ENCODE data around the gene PDE4A.

PDE4A gene

DNA sequence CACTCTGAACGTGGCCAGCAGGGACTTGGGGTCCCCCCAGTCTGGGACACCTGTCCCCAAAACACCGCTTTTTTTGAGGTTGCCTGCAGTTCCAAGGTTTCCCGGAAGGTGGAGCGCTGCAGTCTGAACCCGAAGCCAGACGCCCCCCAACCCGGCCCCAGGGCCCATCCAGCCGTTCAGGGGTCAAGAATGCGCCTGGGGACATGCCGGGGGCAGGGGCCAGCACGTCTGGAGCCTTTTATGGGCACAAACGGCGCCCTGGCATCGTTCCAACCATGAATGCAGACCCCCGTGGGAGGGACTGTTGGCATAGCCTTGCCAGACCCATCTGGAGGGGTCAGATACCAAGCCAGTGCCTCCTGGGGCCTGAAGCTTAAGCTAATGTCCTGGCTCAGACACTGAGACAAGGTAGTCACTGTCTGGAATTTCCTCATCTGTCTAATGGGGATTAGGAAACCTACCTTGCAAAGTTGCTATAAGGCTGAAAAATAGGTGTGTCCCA, 90.0 kb downstream of the PDE4A start:
- DNase-seq (ENCODE audit: low read depth), result no peak

DNA sequence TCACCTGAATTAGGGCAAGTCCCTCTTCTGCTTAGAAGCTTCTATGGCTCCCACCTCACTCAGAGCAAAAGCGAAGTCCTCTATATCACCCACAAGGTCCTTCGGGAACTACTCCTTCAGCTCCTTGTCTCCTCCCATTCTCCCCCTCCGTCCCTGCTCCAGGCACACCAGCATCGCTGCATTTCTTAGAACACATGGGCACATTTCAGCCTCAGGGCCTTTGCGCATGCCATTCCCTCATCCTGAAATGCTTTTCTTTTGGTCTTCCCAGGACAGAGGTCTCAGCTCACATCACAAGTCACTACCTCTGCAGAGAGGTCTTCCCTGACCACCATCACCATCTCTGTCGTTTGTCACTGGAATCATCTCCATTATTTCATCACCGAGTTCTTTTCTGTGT, 92.9 kb downstream of the PDE4A start:
- DNase-seq (ENCODE audit: low read depth), result no peak

DNA sequence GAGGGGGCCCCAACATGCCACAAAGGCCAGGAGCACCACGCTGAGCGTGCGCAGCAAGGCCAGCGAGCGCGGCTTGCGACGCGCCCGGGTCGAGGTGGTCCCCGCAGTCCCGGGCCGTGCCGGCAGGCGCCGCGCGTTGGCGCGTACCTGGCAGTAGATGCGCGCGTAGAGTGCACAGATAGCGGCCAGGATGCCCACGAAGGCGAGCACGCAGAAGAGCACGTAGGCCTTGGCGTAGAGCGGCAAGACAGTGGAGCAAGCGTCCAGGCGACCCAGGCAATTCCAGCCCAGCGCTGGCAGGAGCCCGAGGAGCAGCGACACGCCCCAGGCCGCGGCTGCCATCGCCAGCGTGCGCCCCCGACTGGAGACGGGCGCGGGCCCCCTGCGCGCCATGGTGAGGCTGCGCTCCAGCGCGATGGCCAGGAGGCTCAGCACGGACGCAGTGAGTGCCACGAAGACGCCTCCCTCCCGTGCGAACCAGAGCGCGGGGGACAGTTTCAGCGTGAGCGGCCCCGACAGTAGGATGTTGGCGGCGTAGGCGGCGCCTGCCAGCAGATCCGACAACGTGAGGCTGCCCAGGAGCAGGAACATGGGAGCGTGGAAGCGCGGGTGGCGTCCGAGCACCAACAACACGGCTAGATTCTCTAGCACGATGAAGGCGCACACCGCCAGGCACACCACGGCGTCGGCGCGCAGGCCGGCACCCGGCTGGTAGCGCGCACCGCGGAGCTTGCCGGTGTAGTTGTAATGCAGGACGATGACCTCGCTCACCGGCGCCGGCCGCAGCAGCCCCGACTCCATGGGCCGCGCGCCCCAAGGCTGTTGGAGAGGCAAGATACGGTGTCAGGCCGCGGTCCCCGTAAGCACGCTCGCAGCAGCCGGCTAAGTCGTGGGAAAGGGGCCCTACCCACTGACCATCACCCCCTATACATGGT, 94.1 kb downstream of the PDE4A start:
- no peak for DNase-seq (ENCODE audit: low read depth)

DNA sequence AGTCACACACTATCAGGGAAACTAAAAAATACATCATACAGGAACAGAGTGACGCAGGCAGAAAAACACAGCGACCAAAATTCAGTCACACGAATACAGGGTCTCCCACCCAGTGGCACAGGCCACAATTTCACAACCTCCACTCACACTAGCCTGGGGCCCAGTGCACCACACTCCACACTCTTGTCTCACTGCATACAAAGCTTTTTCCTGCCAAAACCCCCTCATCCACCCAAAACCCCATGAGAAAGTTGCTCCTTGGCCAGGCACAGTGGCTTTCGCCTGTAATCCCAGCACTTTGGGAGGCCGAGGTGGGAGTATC, 95.7 kb downstream of the PDE4A start:
- DNase-seq (ENCODE audit: low read depth), result no peak

DNA sequence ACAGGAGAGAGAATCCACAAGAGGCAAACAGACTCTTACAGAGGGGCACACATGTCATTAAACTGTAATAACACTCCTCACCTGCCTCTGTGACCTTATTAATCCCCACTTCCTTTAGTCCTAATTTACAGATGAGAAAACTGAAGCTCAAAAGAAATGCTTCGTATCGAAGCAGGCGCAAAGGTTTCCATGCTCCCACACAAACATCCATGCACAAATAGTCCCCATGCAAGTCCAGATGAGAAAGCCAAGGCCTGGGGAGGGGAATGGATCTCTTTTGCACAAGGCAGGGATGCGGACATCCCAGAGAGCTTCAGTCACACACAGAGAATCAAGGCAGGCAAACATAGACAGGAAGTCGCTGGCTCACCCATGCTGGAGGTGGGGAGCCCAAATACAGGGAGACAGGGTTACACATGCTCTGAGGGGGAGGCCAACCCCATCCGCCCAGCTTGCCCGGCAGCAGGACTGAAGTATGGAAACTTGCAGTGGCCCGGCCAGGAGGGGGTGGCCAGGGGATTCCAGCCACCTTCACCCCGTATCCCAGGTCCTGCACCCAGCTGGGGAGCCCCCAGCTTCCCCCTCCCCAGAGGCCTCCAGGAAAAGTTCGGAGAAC, 96.4 kb downstream of the PDE4A start:
- no peak for DNase-seq (ENCODE audit: low read depth)

DNA sequence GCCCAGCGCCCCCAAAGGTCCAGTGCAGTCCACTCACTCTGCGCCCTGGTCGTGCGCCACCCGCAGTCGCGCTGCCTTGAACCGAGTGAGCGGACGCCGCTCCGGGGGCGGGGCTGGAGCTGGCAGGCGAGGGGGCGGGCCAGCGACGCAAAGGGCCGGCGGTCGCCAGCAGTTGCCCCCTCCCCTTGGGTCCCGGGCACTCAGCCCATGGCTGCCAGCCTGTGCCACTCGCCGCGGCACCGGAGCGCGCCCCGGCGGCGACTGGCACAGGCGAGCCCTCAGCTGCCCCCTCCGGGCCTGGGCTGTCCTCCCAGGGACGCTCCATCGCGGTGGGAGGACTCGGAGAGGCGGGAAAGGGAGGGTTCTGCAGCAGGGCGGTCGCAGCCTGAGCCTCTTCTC, 97.0 kb downstream of the PDE4A start, which contains the start of gene S1PR5:
TSS of gene S1PR5 (minus strand) at position 87 of the 399 bp plus-strand sequence. CDS start 2,436 bp downstream, outside the sequence.
- no peak for DNase-seq (ENCODE audit: low read depth)

DNA sequence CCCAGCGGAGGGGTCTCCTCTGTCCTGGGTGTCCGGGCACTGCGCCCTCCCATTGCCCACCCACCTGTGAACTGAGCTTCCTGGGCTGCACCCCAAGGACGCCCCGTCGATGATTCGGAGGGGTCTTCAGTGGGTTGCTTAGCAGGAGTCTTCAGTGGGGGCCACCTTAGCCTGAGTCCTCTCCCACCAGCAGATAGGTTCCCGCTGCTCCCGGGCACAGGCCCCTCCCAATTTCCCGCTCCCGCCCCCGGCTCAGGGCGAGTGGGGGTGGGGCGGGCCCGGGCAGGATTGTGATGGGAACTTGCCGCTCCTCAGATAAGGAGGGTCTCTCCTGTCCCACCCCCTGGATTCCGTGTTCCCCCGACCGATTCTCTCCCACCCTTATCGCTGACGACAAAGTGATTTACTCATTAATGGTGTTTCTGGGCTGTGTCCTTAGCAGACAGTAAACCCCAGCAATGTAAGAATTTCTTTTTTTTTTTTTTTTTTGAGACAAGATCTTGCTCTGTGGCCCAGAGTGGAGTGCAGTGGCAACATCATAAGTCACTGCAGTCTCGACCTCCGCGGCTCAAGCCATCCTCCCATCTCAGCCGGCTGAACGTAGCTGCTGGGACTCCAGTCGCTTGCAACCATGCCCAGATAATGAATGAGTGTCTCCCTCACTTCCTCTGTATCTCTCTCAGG, 97.6 kb downstream of the PDE4A start:
- no peak for DNase-seq (ENCODE audit: low read depth)

DNA sequence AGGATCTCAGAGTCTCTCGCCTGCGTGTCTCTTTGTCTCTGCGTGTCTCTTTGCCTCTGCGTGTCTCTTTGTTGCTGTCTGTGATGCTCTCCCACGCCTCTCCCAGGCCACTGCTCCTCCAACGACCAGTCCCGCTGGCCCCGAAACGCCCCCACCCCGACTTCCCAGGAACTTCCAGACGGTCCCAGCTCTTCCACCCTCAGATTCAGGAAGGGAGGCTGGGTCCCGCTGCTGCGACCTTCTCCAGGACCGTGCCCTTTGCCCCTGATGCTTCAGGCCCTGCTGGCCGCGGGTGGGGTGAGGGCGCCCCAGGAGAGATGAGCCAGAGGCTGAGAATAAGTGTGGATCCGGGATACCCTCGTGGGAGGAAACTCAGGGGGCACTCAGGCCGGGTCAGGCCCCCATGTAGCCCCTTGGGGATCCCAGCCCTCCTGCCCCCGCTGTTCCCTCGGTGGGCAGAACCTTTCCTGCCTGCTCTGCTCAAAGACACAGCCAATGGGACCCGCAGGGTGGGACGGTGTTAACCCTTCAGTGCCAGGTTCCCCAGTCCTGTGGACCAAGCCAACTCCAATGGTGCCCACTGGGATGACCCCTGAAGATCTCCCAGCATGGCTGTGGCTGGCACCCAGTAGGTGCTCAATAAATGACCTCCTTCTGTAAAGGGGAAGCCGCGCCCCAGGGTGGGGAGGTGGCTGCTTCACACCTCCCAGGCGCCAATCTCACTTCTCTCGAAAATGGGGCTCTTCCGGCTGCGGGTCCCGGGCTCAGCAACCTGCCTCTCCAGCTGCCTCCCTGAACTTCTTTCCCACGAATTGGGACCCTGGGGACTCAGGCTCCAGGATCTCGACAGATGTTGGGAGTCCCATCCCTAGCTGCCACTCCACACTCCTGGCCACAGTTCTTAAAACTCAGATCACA, 98.4 kb downstream of the PDE4A start:
- no peak for DNase-seq (ENCODE audit: low read depth)

All from fibroblast of gingiva (primary cell).